GF-D8 (cell line): ENCODE results near the gene LMTK2.
"Not testable (repeated sequence)": the region's sequence is repeated elsewhere in the genome, so short reads cannot be mapped to it uniquely, and the experiment has no call there.

Experiments used
- DNase-seq: peaks from one replicate; lab custom pipeline; 2025; lab: John Stamatoyannopoulos, UW

The LMTK2 gene

DNA sequence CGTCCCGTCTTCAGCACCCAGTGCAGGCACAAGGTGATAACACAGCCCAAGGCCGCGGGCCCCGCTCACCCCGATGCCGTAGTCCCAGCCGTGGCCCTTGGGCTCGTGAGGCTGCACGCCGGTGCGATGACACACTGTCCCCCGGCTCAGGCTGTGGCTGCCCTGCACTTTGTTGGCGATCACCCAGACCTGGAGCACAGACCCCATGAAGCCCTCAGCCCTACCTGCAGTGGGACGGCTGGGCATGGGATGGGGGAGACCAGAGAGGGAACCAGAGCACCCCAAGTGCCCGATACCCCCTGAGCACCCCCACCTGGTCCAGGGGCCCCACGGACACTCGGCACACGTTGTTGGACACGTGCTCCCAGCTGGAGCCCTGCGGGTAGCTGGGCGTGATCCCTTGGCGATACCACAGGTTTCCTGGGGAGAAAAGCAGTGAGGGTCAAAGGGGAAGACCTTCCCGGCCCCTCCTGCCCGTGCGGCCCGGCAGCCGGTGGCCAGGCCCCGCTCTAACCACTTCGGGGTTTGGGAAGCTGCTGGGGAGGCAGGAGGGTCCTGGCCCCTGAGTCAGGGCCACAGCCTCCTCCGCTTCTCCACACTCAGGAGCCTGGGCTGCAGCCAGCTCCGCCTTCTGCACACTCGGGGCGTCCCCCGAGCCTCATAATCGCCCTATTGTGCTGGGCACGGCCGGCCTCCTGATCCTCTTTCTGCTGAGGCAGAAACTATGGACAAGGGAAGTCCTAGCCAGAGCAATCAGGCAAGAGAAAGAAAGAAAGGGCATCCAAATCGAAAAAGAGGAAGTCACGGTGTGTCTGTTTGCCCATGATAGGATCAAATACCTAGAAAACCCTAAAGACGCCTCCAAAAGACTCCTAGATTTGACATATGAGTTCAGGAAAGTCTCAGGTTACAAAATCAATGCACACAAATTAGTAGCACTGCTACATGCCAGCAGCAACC is 111.2 kb downstream of the LMTK2 start:
- peak; percentile 88 for DNase-seq

DNA sequence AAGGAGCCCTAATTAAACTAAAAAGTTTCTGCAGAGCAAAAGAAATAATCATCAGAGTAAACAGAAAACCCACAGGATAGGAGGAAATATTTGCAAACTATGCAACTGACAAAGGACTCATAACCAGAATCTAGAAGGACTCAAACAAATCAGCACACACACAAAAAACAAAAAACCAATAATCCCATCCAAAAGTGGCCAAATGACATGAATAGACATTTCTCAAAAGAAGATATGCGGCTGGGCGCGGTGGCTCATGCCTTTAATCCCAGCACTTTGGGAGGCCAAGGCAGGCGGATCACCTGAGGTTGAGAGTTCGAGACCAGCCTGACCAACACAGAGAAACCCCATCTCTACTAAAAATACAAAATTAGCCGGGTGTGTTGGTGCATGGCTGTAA is 112.7 kb downstream of the LMTK2 start:
- not testable (repeated sequence) for DNase-seq

DNA sequence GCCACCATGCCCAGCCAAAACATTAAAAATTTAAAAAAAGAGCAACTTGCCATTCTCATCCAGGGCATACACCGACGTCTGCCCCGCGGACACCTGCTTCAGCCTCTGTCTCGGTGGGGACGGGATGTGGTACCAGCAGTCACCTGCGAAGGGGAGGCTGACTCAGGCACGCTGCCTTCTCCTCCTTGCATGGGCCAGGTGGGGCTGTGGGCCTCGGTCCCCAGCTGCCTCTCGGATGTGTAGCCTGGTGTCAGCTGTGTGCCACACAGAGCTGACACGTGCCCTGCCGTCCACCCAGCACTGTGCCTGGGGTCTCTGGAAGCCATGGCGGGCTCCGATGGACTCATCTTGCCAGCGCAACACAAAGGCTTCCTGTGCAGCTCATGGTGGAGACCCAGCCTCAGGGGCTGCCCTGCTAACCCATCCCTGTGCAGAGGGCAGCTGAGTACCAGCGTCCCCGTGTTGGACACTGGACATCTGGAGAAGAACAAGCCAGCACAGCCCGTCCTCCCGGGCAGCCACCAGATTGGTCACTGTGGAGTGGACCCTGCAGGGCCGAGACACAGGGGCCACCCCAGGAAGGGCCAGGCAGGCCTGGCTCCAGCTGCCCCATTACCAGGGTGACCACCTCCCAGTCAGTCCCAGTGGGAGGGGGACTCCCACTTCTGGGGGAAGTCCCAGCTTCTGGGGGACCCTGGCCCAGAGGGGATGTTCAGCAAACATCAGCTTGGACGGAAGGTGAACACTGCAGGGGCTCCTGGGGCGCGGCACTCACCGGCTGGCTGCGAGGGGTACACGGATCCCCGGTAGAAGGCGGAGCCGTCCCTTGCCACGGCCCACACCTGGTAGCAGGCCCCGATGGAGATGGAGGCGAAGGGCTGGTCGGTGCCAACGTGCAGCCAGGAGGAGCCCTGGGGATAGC is 115.2 kb downstream of the LMTK2 start:
- no peak for DNase-seq

DNA sequence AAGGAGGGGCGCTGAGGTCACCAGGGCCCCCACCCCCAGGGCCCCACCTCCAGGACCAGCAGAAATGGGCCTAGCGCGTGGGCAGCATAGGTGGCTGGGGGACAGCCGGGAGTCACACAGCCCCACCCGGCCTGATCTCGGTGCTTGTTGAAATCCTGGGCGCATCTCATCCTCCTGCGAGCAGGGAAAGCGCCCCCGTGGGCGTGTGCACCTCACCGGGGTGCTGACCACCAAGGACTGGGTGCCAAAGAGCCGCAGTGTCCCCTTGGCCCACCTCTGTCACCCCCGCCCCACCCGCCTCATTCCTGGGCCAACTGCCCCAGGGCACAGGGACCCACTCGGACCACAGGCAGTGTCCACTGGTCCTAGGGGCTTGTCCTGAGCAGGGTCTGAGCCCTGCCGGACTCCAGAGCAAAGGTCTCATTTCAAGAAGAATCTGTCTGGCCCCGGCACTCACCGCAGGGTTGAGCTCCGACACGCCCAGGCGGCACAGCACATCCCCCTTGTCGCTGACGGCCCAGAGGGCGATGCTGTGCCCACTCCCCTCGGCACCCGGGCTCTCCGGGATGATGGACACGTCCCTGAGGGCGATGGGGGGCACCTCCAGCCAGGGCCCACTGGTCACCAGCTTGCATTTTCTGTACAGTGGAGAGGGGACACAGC is 116.0 kb downstream of the LMTK2 start:
- DNase-seq = no peak

DNA sequence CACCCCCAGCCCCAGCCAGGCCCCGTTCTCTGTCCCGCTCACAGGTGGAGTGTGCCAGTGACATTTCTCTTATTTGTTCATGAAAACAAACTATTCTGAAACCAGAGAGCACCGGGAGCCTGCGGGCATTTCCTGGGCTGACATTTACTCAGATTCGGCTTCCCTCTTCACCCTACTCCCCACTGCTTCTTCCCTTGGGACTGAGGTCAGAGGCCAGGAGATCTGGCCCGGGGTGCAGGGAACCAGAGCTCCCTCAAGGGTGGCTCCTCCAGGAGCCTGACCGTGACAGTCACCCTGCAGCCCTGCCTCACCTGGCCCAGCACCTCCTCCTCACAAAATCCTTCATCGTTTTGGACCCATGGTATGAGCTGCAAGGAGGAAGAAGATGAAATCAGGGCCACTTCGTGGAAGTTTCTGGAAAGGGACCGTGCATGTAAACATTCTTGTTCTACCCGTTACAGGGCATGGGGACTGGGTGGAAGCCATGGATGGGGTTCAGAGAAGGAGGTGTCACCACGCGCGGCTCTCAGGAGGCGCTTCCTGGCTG is 116.8 kb downstream of the LMTK2 start:
- DNase-seq = no peak

DNA sequence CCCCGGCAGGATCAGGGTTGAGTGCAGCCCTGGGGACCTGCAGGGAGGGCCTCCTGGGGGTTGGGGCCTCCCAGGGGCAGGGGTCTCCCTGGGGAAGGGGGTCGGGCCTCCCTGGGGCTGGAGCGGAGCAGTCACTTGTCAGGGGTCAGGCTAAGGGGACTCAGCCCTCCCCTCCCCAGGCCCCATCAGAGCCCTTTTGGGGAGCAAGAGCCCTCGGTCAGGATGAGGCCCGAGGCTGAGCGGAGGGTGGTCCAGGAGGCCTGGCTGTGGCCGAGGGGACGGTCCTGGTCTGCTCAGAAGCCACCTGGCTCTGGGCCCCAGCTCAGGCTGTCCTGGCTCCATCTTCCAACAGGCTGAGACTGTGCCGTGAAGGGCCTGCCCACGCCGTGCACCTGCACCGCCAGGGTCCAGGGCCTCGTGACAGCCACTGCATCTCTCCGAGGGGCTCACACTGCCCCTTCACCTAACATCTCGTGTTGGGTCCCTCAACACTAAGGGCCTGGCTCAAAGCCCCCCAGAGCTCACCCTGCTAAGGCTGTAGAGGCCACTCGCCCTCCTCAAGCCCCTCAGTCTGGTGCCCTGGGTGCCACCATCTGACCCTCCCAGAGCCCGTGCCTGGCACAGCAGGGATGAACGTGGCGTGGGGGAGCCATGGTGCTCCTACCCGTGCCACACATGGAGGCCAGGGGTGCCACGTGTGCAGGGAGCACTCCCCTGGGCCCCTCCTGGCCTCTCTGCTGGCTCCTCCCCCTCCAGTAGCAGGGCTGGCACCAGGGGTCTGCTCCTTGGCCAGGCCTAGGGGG is 117.4 kb downstream of the LMTK2 start:
- no peak for DNase-seq

DNA sequence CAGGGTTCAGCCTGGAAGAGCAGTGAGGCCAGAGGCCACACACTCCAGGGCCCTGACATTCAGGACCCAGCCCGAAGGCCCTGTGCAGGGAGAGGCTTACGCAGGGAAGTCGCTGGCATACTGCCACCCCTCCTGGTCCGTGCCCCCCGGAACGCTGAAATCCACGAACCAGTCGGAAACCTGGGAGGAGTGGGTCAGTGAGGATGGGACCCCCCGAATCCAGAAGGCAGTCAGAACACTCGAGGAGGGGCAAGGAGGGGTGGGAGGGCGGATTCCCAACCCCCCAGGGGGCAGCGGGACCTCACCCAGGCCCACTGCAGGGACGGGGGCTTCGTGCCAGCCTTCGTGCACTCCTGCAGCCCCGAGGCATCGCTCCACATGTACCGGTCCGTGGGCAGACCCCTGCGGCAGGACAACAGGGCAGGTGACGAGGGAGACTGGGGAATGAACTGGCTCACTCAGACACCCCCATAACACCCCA is 118.1 kb downstream of the LMTK2 start:
- no peak for DNase-seq

DNA sequence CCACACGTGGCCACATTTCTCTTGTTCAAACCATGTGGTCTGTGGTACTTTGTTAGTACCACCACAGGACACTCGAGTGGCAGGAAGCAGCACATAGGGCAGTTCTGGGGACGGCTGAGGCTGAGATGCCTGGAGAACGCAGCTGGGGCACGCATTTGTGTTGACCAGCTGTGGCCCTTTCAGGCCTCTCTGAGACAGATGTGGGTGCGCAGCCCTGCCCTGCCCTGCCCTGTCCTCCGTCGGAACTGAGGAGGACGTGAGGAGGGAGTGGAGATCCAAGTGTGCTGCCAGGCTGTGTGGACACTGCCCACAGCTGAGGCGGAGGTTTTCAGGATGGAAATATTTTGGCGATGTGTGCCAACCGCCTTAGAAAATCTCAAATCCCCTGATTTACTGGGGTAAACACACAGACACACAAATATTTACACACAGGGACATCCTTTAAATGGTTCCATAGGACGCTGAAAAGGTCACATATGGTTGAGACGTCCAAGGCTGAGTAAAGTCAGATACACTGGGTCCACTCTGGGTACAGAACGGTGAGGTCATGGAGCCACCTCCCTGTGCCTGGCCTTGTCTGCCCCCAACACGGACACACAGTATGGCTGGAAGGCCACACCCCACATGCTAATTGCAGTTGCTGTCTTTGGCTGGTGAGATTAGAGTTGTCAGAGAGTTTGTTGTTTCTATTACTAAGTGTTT is 119.4 kb downstream of the LMTK2 start:
- DNase-seq = no peak

DNA sequence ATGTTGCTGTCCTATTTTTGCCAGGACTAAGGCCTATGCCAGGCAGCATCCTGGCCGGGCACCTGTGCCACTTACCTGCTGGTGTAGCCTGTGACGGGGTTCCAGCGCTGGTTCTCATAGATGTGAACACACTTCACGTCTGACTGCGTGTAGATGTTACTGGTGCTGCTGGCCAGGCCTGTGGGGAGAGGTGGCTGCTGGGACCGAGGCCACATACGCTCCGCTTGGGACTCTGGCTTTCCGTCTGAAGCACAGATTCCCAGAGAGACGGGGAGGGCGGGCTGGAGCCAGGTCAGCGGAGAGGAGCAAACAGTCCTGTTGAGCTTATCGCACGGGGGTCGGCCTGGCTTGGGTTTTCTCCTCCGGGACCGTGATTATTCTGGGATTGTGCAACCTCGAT is 121.3 kb downstream of the LMTK2 start:
- no peak for DNase-seq

DNA sequence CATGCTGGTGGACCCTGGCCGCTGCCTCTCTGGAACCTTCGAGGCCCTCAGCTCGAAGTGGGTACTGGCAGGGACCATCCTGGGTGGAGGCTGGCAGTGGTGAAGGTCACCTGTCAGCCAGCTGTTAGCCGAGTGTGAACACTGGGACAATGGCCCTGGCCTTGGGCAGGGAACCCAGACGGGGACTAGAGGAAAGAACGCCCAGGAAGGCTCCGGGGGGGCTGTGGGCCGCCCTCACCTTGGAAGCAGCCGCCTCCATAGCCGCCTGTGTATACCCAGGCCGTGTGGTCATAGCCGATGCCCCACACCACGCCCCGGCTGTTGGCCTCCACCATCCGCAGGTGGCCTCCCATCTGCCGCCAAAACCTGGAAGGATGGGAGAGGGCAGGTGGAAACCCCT is 122.1 kb downstream of the LMTK2 start:
- no peak for DNase-seq

DNA sequence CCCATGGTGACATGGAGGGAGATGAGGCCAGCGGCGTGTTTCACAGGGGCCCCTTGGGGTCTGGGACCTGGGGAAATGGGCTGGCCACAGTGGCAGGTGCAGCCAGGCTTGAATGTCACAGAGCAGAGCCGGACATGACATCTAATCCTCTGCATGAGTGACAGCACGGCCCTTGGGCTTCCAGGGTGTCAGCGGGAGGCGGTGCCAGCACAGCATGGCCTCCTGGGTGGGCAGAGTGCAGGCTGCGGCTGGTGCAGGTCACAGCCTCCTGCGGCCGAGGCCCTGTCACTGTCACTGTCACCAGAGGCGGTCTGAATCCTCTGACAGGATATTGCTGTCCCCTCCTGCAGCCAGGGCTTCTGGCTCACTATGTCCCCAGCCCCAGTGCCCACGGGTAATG is 122.8 kb downstream of the LMTK2 start:
- DNase-seq = no peak

DNA sequence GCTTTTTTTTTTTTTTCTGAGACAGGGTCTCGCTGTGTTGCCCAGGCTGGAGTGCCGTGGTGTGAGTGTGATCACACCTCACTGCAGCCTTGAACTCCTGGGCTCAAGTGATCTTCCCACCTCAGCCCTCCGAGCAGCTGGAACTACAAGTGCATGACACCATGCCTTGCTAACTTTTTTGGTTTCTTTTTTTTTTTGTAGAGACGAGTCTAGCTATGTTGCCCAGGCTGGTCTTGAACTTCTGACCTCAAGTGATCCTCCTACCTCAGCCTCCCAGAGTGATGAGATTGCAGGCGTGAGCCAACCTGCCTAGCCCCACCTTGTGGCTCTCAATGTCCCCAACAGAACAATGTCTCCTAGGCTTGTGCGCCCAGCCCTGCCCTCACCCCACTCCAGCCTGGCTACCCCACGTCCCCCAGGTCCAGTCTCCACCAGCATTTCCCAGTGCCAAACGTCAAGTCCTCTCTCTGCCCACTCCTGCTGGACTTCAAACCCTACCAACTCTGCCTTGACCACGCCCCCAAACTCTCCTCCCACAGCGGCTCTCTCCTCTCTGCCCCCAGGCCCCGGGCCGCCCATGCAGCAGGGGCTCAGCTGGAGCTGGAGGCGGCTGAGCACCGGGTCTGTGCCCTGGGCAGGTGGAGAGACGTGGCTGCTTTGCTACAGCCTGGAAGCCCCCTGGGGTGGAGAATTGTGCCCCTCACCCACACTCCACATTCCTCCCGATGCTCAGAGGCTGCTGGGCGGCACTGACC is 123.5 kb downstream of the LMTK2 start:
- no peak for DNase-seq

DNA sequence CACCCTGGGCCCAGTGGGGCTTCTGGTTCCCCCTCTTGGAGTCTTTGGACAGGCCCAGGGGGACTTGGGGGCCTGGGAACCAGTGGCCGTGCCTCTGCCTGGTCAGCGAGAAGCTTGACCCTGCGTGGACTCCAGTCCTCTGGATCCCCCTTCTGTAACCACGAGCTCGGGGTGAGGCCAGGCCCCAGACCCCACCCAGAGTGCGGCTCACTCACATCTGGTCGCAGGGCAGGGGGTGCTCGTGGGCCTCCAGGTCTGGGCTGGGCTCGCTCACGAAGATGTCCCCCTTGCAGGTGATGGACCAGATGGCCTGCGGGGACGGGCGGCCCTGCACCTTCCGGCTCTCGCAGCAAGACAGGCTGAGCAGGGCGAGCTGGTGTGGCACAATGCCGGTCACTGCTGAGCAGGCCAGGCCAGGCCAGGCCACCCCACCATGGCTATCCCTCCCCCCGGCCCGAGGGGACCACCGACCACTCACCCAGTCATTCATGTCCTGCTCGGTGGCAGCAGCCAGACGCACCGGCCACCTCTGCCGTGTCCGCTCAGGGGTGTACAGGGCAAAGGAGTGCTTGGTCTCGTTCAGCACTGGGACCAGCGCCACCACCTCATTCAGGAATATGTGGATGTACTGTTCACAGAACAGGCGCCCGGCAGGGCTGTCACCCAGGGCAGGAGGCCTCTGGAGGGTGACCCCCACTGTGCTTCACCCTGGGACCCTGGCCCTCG is 124.2 kb downstream of the LMTK2 start:
- DNase-seq = no peak

DNA sequence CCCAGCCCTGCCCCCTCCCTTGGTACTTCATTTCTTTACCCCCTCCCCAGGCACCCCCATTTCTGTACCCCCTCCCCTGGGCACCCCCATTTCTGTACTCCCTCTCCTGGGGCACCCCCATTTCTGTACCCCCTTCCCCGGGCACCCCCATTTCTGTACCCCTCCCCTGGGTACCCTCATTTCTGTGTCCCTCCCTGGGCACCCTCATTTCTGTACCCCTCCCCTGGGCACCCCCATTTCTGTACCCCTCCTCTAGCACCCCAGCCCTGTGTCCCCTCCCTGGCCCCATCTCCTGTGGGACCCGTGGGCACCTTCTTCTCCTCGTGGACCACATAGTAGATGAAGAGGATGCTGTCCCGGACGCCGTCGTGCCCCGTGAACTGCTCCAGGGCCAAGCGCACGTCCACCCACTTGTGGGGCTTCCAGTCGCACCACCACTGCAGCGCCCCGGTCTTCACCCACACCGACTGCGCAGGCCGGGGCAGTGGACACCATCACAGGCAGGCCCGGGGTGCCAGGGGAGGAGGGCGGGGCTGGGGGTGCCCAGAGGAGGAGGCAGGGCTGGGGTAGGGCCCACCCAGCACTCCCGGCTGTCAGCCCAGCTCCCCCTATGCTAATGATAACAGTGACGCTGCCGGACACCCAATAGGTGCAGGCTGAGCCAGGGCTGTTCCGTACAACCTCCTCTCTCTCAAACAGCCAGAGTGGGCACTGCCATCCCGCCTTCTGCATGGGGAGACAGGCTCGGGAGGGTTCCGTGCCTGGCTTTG is 125.0 kb downstream of the LMTK2 start:
- DNase-seq = no peak

DNA sequence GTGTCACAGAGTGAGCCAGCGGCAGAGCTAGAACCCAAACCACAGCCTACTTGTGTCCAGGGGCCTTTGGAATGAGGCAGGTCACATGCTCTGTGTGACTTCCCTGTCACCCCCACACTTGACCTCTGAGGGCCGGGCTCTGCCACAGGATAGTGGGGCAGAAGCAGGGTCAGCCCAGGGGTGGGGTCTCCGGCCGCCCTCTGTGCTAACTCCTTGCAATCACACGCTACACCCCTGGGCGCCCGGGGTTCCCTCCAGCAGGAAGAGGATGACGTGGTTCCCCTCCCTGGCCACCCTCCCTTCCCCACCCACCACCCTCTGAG is 125.6 kb downstream of the LMTK2 start:
- no peak for DNase-seq

DNA sequence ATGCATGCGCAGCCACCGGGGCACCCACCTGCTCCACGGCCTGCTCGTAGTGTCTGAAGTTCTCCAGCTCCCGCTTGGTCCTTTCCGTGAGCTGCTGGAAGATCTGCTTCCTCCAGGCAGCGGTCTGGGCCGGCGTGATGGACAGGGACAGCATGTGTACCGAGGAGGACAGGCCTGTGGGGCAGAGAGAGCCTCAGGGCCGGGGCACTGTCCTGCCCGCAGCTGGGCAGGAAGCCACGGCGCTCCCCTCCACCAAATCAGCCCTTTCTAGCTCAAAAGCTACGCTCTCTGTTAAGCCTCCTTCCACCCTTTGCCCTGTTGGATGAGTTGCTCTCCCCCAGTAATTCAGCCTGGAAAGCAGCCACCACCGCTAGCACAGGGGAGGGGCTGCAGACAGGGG is 126.1 kb downstream of the LMTK2 start:
- DNase-seq = no peak

DNA sequence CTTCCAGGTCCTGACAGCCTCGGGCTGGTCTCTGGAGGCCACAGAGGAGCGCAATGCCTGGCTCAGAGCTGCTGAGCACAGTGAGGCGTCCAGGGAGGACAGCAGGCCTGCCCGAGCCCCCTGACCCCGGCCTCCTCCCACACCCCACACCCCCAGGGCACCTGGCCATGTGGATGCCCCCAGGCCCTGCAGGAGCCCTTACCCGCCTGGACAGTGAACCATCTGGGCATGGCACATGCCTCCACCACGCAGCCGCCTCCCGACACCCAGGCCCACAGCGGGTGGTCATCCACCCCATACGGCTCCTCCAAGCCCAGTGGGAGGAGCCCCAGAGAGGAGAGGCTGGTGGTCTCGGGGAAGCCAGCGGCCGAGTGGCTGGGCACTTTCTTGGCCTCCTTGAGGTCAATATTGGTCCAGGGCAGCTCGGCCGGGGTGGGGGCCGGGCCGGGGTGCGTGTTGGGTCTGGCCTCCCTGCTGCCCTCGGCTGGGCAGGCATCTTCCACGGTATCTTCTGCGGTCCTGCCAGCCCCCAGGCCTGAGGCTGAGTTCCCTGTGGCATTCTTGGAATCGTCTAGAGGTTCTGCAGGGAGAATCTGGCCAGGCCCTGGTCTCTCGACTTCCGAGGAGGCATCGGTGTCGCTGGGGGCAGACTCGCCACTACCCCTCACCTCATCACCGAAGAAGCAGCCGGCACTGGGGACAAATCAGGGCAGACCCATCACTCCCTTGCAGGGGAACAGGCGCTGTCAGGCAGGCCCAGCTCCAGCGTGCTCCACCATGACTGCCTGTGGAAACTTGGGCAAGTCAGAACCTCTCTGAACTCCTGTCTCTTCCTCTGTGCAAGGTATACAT is 126.8 kb downstream of the LMTK2 start:
- no peak for DNase-seq
